ENCODE measurements around the gene C17orf50. TPM values are rescaled to one million over a fixed set of nuclear protein-coding genes. Genes with fewer than 3 reads are reported as not detected.
A peak's percentile ranks its signal among the peaks of the same experiment; 100 is the strongest.

The C17orf50 gene
- total RNA-seq, 1 experiment from 2014 or later: not detected

- Histone ChIP-seq H3K27ac (no peak overlapping the region), H3K36me3 (no peaks in the 10 kb centered on the region), H3K27me3 (peaks cover 43% of the 10 kb centered on the region), H3K4me3 (no peak overlapping the region), H3K9me3 (replicated peaks) (no peaks in the 10 kb centered on the region), H3K4me1 (no peaks in the 10 kb centered on the region)
- no peak for DNase-seq
Observed at GRCh38 chr17:35799942-35800341, 39.3 kb downstream of the C17orf50 start.

DNA sequence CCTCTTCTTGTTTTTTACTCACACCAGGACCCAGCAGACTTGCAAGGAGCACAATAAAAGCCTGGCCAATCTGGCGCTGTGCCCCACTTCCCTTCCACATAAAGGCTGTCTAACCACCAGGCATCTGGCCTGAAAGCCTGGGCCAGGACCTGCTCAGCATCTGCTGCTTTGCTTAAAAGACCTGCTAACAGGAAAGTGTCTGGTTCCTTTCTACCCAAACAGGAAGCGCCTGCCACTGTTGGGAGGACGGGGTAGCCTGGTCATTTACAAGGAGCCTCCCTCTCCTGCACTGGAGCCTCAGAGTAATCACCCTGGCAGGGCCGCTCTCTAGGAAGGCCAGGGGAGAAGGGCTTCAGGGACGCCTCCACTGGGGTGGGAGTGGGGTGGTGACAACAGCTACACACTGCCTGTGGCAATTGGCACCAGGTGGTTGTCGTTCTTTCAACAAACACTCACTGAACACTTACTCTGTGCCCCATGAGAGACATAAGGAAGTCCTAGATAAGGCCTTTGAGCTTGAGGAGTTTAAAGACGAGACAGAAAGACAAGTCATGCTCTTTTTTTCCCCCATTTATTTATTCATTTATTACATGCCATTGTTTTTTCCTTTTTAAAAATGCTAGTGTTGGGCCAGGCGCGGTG lies 41.0 kb downstream of the C17orf50 start:
- no peak for DNase-seq
- no peak overlapping the region for H3K27ac ChIP-seq

GRCh38 chr17:35804658-35805192 lies 44.0 kb downstream of the C17orf50 start:
- H3K9me3 ChIP-seq (replicated peaks): no peaks in the 10 kb centered on the region
- DNase-seq: peak; percentile 57 to 84
- H3K27ac ChIP-seq: no peak overlapping the region

More for the DNA sequence above, 41.0 kb downstream of the C17orf50 start:
- H3K27me3 ChIP-seq: peaks cover 31% of the 10 kb centered on the region
- no peaks in the 10 kb centered on the region for H3K4me1 ChIP-seq
- no peaks in the 10 kb centered on the region for H3K9me3 ChIP-seq (replicated peaks)
- H3K36me3 ChIP-seq: no peaks in the 10 kb centered on the region
- no peak overlapping the region for H3K4me3 ChIP-seq

GRCh38 chr17:35807371-35808144 lies 46.9 kb downstream of the C17orf50 start:
- DNase-seq: no peak
- H3K4me3 ChIP-seq: no peak overlapping the region
- H3K9me3 ChIP-seq (replicated peaks): no peaks in the 10 kb centered on the region
- no peak overlapping the region for H3K27ac ChIP-seq
- peaks cover 14% of the 10 kb centered on the region for H3K36me3 ChIP-seq
- H3K27me3 ChIP-seq: no peaks in the 10 kb centered on the region
- H3K4me1 ChIP-seq: peaks cover 8% of the 10 kb centered on the region; the same call in 1 of the 2 replicates

More at GRCh38 chr17:35804658-35805192, 44.0 kb downstream of the C17orf50 start:
- Histone ChIP-seq H3K27me3 (peaks cover 18% of the 10 kb centered on the region; the same call in 1 of the 2 replicates), H3K4me1 (no peaks in the 10 kb centered on the region), H3K4me3 (no peak overlapping the region), H3K36me3 (no peaks in the 10 kb centered on the region)

DNA sequence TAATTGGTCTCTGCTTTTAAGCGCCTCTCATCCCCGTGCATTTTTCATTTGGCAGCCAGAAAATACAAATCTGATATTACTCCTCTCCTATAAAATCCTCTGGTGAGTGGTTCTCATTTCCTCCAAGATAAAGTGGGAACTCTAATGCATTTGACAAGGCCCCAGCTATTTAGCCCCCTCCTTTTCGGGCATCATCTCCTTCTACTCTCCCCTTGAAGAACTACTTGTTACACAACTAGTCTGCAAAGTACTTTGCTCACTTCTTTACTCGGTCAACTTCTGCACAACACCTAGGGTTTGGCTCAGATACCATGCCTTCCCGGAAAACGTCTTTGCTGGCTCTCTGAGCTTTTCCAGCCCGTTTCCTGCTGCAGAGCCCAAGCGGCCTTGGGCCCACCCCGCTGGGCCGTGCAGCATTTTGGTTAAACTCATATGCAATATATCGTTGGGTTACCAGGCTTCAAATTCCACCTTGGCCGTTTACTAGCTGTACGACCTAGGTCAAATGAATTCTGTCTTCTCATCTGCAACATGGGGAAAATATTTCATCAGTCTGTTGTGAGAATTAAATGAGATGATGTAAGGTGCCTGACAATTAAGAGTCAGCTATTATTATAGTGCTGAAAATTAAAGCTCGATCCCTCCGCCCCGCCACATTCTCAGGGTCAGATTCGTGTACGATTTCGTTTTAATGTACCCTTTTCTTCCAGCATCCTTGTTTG lies 47.7 kb downstream of the C17orf50 start:
- Histone ChIP-seq H3K9me3 (replicated peaks) (no peaks in the 10 kb centered on the region), H3K27ac (peak overlapping the region; percentile 94)
- no peak for DNase-seq

GRCh38 chr17:35808962-35809854 lies 48.5 kb downstream of the C17orf50 start, which contains the start of gene TAF15:
TAF15 (plus strand) TSS chr17:35809484; CDS start chr17:35809570, 86 bp downstream.
- H3K36me3 ChIP-seq: peaks cover 22% of the 10 kb centered on the region
- H3K4me1 ChIP-seq: peaks cover 8% of the 10 kb centered on the region; the same call in 1 of the 2 replicates
- H3K27me3 ChIP-seq: no peaks in the 10 kb centered on the region
- peak; percentile 99 for DNase-seq
- no peaks in the 10 kb centered on the region for H3K9me3 ChIP-seq (replicated peaks)
- H3K27ac ChIP-seq: peak within 1 kb of the TSS; percentile 94
- peak within 1 kb of the TSS; percentile 99 for H3K4me3 ChIP-seq

More for the DNA sequence above, 47.7 kb downstream of the C17orf50 start:
- H3K36me3 ChIP-seq: peaks cover 17% of the 10 kb centered on the region
- H3K4me3 ChIP-seq: peak overlapping the region; percentile 99
- peaks cover 8% of the 10 kb centered on the region; the same call in 1 of the 2 replicates for H3K4me1 ChIP-seq
- no peaks in the 10 kb centered on the region for H3K27me3 ChIP-seq

- Histone ChIP-seq H3K4me3 (peak overlapping the region; percentile 99), H3K27me3 (no peaks in the 10 kb centered on the region), H3K27ac (peak overlapping the region; percentile 94), H3K9me3 (replicated peaks) (no peaks in the 10 kb centered on the region), H3K36me3 (peaks cover 22% of the 10 kb centered on the region), H3K4me1 (peaks cover 8% of the 10 kb centered on the region; the same call in 1 of the 2 replicates)
- DNase-seq: no peak
Observed at GRCh38 chr17:35809855-35810461, 49.3 kb downstream of the C17orf50 start.

- Histone ChIP-seq H3K27ac (no peak overlapping the region), H3K27me3 (no peaks in the 10 kb centered on the region), H3K9me3 (replicated peaks) (no peaks in the 10 kb centered on the region), H3K4me1 (peaks cover 8% of the 10 kb centered on the region; the same call in 1 of the 2 replicates), H3K36me3 (peaks cover 34% of the 10 kb centered on the region), H3K4me3 (no peak overlapping the region)
- no peak for DNase-seq
Observed at GRCh38 chr17:35811759-35812158, 51.1 kb downstream of the C17orf50 start.

GRCh38 chr17:35812456-35812855 lies 51.8 kb downstream of the C17orf50 start:
- H3K27me3 ChIP-seq: no peaks in the 10 kb centered on the region
- H3K9me3 ChIP-seq (replicated peaks): no peaks in the 10 kb centered on the region
- H3K4me1 ChIP-seq: peaks cover 8% of the 10 kb centered on the region; the same call in 1 of the 2 replicates
- no peak overlapping the region for H3K4me3 ChIP-seq
- peaks cover 38% of the 10 kb centered on the region for H3K36me3 ChIP-seq
- DNase-seq: no peak
- no peak overlapping the region for H3K27ac ChIP-seq

Other genes starting within 250 kb of the C17orf50 start
- gene SLFN12L, start 223.2 kb upstream of the C17orf50 start, total RNA-seq (2014; rRNA removed; shearing (Covaris generic)): not detected in 2 replicates
- not detected in 2 replicates for gene SLFN14, start 200.1 kb upstream of the C17orf50 start, total RNA-seq (2014; rRNA removed; shearing (Covaris generic))
- 8.4 and 9.4 TPM in 2 replicates for gene PEX12, start 182.3 kb upstream of the C17orf50 start, total RNA-seq (2014; rRNA removed; shearing (Covaris generic))
- gene AP2B1, start 173.6 kb upstream of the C17orf50 start, total RNA-seq (2014; rRNA removed; shearing (Covaris generic)): 113 and 123 TPM in 2 replicates
- 28.3 and 29.2 TPM in 2 replicates for gene RASL10B, start 29.2 kb upstream of the C17orf50 start, total RNA-seq (2014; rRNA removed; shearing (Covaris generic))
- not detected in 2 replicates for gene GAS2L2, start 7.6 kb upstream of the C17orf50 start, total RNA-seq (2014; rRNA removed; shearing (Covaris generic))
- gene MMP28, start 34.8 kb downstream of the C17orf50 start, total RNA-seq (2014; rRNA removed; shearing (Covaris generic)): not detected in 2 replicates
- gene TAF15, start 48.6 kb downstream of the C17orf50 start, total RNA-seq (2014; rRNA removed; shearing (Covaris generic)): 43.9 and 60.6 TPM in 2 replicates
- gene HEATR9, start 108.0 kb downstream of the C17orf50 start, total RNA-seq (2014; rRNA removed; shearing (Covaris generic)): not detected in 2 replicates
- gene CCL5, start 119.5 kb downstream of the C17orf50 start, total RNA-seq (2014; rRNA removed; shearing (Covaris generic)): not detected in 2 replicates
- not detected in 2 replicates for gene RDM1, start 169.9 kb downstream of the C17orf50 start, total RNA-seq (2014; rRNA removed; shearing (Covaris generic))
- not detected in 2 replicates for gene LYZL6, start 182.8 kb downstream of the C17orf50 start, total RNA-seq (2014; rRNA removed; shearing (Covaris generic))
- gene CCL16, start 220.6 kb downstream of the C17orf50 start, total RNA-seq (2014; rRNA removed; shearing (Covaris generic)): not detected in 2 replicates
- gene CCL14, start 225.8 kb downstream of the C17orf50 start, total RNA-seq (2014; rRNA removed; shearing (Covaris generic)): not detected in 2 replicates
- gene CCL15, start 240.7 kb downstream of the C17orf50 start, total RNA-seq (2014; rRNA removed; shearing (Covaris generic)): not detected in 2 replicates